Adrenal gland (tissue), 12 donors: ENCODE data around the gene HSPA1L. TPM values are rescaled to one million over a fixed set of nuclear protein-coding genes. Genes with fewer than 3 reads are reported as not detected.

Source experiments
- DNase-seq, 7 donors: peaks; one replicate each; pipeline ENCODE4 v3.0.0-alpha.2; 2019 to 2020
- H3K27ac ChIP-seq, 5 donors: fragments of 200-600 bp; sonication (generic) in 4 of 5; 1 replicate in 3 of 5; 2 replicates in 2 of 5; pipeline versions ENCODE4 v1.5.1 to v1.8.0; 2016 to 2020; ENCODE audit warnings: mild to moderate bottlenecking in 1 of 5
- H3K27me3 ChIP-seq: fragments of 200-600 bp; 2 replicates; pipeline ENCODE4 v1.8.0; 2021
- H3K36me3 ChIP-seq, 2 donors: fragments of 200-600 bp; replicated peaks in 1 of 2; 1 replicate in 1 of 2; 2 replicates in 1 of 2; pipeline versions ENCODE4 v1.5.1 to v1.8.0; 2018 to 2022
- H3K4me1 ChIP-seq, 2 donors: fragments of 200-600 bp; replicated peaks in 1 of 2; 1 replicate in 1 of 2; 2 replicates in 1 of 2; pipeline versions ENCODE4 v1.5.1 to v1.8.0; 2018 to 2021
- H3K4me3 ChIP-seq, 4 donors: fragments of 200-600 bp; sonication (generic) in 3 of 4; one replicate each; pipeline ENCODE4 v1.5.1; 2016 to 2018
- H3K9me3 ChIP-seq, 3 donors: fragments of 200-600 bp; sonication (generic) in 1 of 3; replicated peaks in 1 of 3; 1 replicate in 2 of 3; 2 replicates in 1 of 3; pipeline versions ENCODE4 v1.5.1 to v1.8.0; 2016 to 2021
- CTCF ChIP-seq, 6 experiments: fragments of 450-650 bp in 4 of 6; fragments of 200-600 bp in 2 of 6; sonication (generic) in 1 of 6; IDR thresholded peaks; 1 replicate in 5 of 6; 2 replicates in 1 of 6; pipeline versions ENCODE4 v1.5.1 to v1.8.0; 2016 to 2021; ENCODE audit warnings: antibody characterized with exemption in 6 of 6, mild to moderate bottlenecking in 2 of 6, moderate library complexity in 1 of 6
- POLR2A ChIP-seq, 2 donors: fragments of 450-650 bp; IDR thresholded peaks; one replicate each; pipeline ENCODE4 v1.6.1; 2017; ENCODE audit warnings: antibody characterized with exemption in 2 of 2, mild to moderate bottlenecking in 2 of 2, moderate library complexity in 1 of 2
- WGBS, 4 donors: extraction: QIAGEN DNeasy Blood & Tissue Kit in 2 of 4; methylation state at CpG; one replicate each; pipeline versions ENCODE4 v1.1.5 to v1.1.7; 2013 to 2017; 5-methylcytosine and 5-hydroxymethylcytosine counted together
- intact Hi-C, 2 donors: fragments of 100-400 bp; cut with DNase I; formaldehyde crosslinking; loops; one replicate each; pipeline versions ENCODE4 v1.14.1 to v1.15.0; 2022 to 2023
- polyA plus RNA-seq, 3 donors: library from polyadenylated mRNA; stranded (reverse); fragments of 200-250 nt in 2 of 3; fragments of 350-450 nt in 1 of 3; fragmentation: Illumina TruSeq in 1 of 3; extraction: RNeasy Lipid Tissue Mini Kit (QIAGEN cat#74804) in 1 of 3; gene quantifications; one replicate each; pipeline ENCODE4 v1.2.3, GENCODE V29; 2013 to 2014
- total RNA-seq, 9 donors: library from RNA; depleted of rRNA in 4 of 9; stranded (reverse); fragments of >200 nt in 4 of 9; fragments of 120-200 nt in 1 of 9; fragmentation: NEBNext Ultra II Directional in 1 of 9; extraction: Animal tissue kit (Norgen Biotek cat#: 25700) in 1 of 9; gene quantifications; one replicate each; pipeline versions ENCODE4 v1.1.0 to v1.2.4, GENCODE V29; 2013 to 2023
- donor health status: healthy with polysubstance abuse.
- donor health status: Bipolar disorder and iron deficiency.
- donor health status: DM: yes; HTN: yes; CAD: no.
- donor health status: DM: no; HTN: no; CAD: no.
- donor health status: DM: no; HTN: no; CAD: no.
- donor health status: DM: yes; HTN: yes; CAD: no.

HSPA1L gene
- total and polyA plus RNA-seq, 12 donors, result 0.79 to 5.3 (median 1.9) TPM

GRCh38 chr6:31770860-31771259 is 44.2 kb downstream of the HSPA1L start:
- no peaks in the 10 kb centered on the region for H3K9me3 ChIP-seq
- TF ChIP-seq CTCF (IDR thresholded peaks at IDR 0.05), result no peak
- no peak for TF ChIP-seq POLR2A (IDR thresholded peaks at IDR 0.05)
- WGBS, 4 donors, result 77 to 94% (median 86%) methylated on average over 2 of the region's 2 CpGs
- intact Hi-C loops, result no loop called here
- H3K4me1 ChIP-seq, result no peaks in the 10 kb centered on the region
- no peak overlapping the region for H3K27ac ChIP-seq
- no peaks in the 10 kb centered on the region for H3K27me3 ChIP-seq
- H3K36me3 ChIP-seq, result no peaks in the 10 kb centered on the region
- no peak overlapping the region for H3K4me3 ChIP-seq
- DNase-seq, result no peak

GRCh38 chr6:31769684-31770371 is 45.3 kb downstream of the HSPA1L start:
- Histone ChIP-seq H3K27ac (no peak overlapping the region), H3K36me3 (no peaks in the 10 kb centered on the region), H3K9me3 (no peaks in the 10 kb centered on the region), H3K4me1 (no peaks in the 10 kb centered on the region), H3K4me3 (no peak overlapping the region), H3K27me3 (no peaks in the 10 kb centered on the region)
- intact Hi-C loops, result loop anchor here in 1 of 2 donors (5.0 kb wide), 1 partner anchor 88 kb away; the partner anchor contains the start of gene LY6G5C
- 53 to 58% (median 55%) methylated on average over 12 of the region's 12 CpGs for WGBS, 4 donors
- DNase-seq, result peak; percentile 67 to 90 (median 75)
- TF ChIP-seq POLR2A (IDR thresholded peaks at IDR 0.05) (no peak), CTCF (IDR thresholded peaks at IDR 0.05) (peak; percentile 57 to 75 (median 72))

GRCh38 chr6:31768363-31769257 is 46.5 kb downstream of the HSPA1L start:
- no peak for DNase-seq
- Histone ChIP-seq H3K4me3 (no peak overlapping the region), H3K27ac (peak overlapping the region in 1 of 5 donors; percentile 26), H3K27me3 (no peaks in the 10 kb centered on the region), H3K9me3 (no peaks in the 10 kb centered on the region), H3K36me3 (no peaks in the 10 kb centered on the region), H3K4me1 (no peaks in the 10 kb centered on the region)
- no peak for TF ChIP-seq POLR2A (IDR thresholded peaks at IDR 0.05)
- no peak for TF ChIP-seq CTCF (IDR thresholded peaks at IDR 0.05)
- WGBS, 4 donors, result 79 to 84% (median 81%) methylated on average over 16 to 18 of the region's 18 CpGs
- intact Hi-C loops, result loop anchor here in 1 of 2 donors (5.0 kb wide), 1 partner anchor 86 kb away; the partner anchor contains the start of gene LY6G5C

- Histone ChIP-seq H3K27ac (no peak overlapping the region), H3K9me3 (no peaks in the 10 kb centered on the region), H3K4me3 (no peak overlapping the region), H3K36me3 (no peaks in the 10 kb centered on the region), H3K4me1 (no peaks in the 10 kb centered on the region), H3K27me3 (no peaks in the 10 kb centered on the region)
- no peak for DNase-seq
- TF ChIP-seq POLR2A (IDR thresholded peaks at IDR 0.05) (no peak), CTCF (IDR thresholded peaks at IDR 0.05) (no peak)
- WGBS, 4 donors, result 63 to 77% (median 73%) methylated on average over 4 to 6 of the region's 6 CpGs
- intact Hi-C loops, result loop anchor here in 1 of 2 donors (5.0 kb wide), 1 partner anchor 85 kb away; the partner anchor contains the start of gene LY6G5C
Observed at GRCh38 chr6:31767096-31767645, 47.9 kb downstream of the HSPA1L start.
